ENCODE data around the gene SUPT3H. TPM values are rescaled to one million over a fixed set of nuclear protein-coding genes. Genes with fewer than 3 reads are reported as not detected.
A peak's percentile ranks its signal among the peaks of the same experiment; 100 is the strongest.

SUPT3H gene
- total and polyA plus RNA-seq, 2 donors = 9.4 to 12.5 TPM

DNA sequence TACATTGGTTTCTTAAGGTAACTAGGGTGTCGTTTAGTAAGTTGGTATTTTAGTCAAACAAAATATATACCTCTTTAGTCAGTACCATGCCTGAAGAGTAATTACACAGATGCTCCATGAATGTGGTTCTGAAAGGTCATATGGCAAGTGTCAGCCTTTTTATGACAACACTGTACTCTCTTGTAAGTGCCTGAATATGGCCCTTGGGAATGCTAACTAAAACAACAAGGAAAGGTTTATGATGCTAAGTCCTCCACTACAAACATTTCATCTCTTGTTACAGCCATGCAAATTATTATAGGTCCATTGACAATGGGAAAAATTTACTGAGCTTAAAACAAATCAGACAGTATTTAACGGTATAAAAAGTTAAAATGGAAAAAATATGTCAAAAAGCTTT, 39.0 kb upstream of the SUPT3H start:
- no peak for DNase-seq (ENCODE audit: extremely low spot score)
- Histone ChIP-seq H3K36me3 (ENCODE audit: insufficient read depth) (no peaks in the 10 kb centered on the region), H3K4me3 (ENCODE audit: low read depth, low read length) (no peak overlapping the region), H3K27ac (ENCODE audit: low read depth) (no peak overlapping the region), H3K4me1 (ENCODE audit: insufficient read depth) (no peaks in the 10 kb centered on the region)
- WGBS = 55% methylated on average over 2 of the region's 2 CpGs

GRCh38 chr6:45415788-45416518, 38.2 kb upstream of the SUPT3H start:
- no peak for DNase-seq (ENCODE audit: extremely low spot score)
- Histone ChIP-seq H3K36me3 (ENCODE audit: insufficient read depth) (no peaks in the 10 kb centered on the region), H3K4me3 (ENCODE audit: low read depth, low read length) (no peak overlapping the region), H3K27ac (ENCODE audit: low read depth) (no peak overlapping the region), H3K4me1 (ENCODE audit: insufficient read depth) (no peaks in the 10 kb centered on the region)
- WGBS = 74% methylated on average over 3 of the region's 3 CpGs

- H3K4me1 ChIP-seq (ENCODE audit: insufficient read depth) = no peaks in the 10 kb centered on the region
- WGBS = 31% methylated on average over 2 of the region's 2 CpGs
- H3K36me3 ChIP-seq (ENCODE audit: insufficient read depth) = no peaks in the 10 kb centered on the region
- no peak overlapping the region for H3K27ac ChIP-seq (ENCODE audit: low read depth)
- H3K4me3 ChIP-seq (ENCODE audit: low read depth, low read length) = no peak overlapping the region
- no peak for DNase-seq (ENCODE audit: extremely low spot score)
Measured at GRCh38 chr6:45415315-45415714, 37.6 kb upstream of the SUPT3H start.

- 78% methylated on average over 5 of the region's 5 CpGs for WGBS
- H3K4me1 ChIP-seq (ENCODE audit: insufficient read depth) = no peaks in the 10 kb centered on the region
- no peaks in the 10 kb centered on the region for H3K36me3 ChIP-seq (ENCODE audit: insufficient read depth)
Measured at GRCh38 chr6:45411959-45412358, 34.2 kb upstream of the SUPT3H start.

GRCh38 chr6:45400021-45400420, 22.3 kb upstream of the SUPT3H start:
- WGBS = 83% methylated on average over 2 of the region's 2 CpGs
- no peak overlapping the region for H3K4me3 ChIP-seq (ENCODE audit: low read depth, low read length)
- H3K36me3 ChIP-seq (ENCODE audit: insufficient read depth) = no peaks in the 10 kb centered on the region
- no peak for DNase-seq (ENCODE audit: extremely low spot score)
- H3K4me1 ChIP-seq (ENCODE audit: insufficient read depth) = no peaks in the 10 kb centered on the region
- no peak overlapping the region for H3K27ac ChIP-seq (ENCODE audit: low read depth)

More at GRCh38 chr6:45411959-45412358, 34.2 kb upstream of the SUPT3H start:
- no peak for DNase-seq (ENCODE audit: extremely low spot score)
- Histone ChIP-seq H3K4me3 (ENCODE audit: low read depth, low read length) (no peak overlapping the region), H3K27ac (ENCODE audit: low read depth) (no peak overlapping the region)

- DNase-seq (ENCODE audit: extremely low spot score) = no peak
- no peaks in the 10 kb centered on the region for H3K36me3 ChIP-seq (ENCODE audit: insufficient read depth)
- H3K4me1 ChIP-seq (ENCODE audit: insufficient read depth) = no peaks in the 10 kb centered on the region
- WGBS = 65% methylated on average over 2 of the region's 2 CpGs
- no peak overlapping the region for H3K4me3 ChIP-seq (ENCODE audit: low read depth, low read length)
- no peak overlapping the region for H3K27ac ChIP-seq (ENCODE audit: low read depth)
Measured at GRCh38 chr6:45398075-45398813, 20.5 kb upstream of the SUPT3H start.

DNA sequence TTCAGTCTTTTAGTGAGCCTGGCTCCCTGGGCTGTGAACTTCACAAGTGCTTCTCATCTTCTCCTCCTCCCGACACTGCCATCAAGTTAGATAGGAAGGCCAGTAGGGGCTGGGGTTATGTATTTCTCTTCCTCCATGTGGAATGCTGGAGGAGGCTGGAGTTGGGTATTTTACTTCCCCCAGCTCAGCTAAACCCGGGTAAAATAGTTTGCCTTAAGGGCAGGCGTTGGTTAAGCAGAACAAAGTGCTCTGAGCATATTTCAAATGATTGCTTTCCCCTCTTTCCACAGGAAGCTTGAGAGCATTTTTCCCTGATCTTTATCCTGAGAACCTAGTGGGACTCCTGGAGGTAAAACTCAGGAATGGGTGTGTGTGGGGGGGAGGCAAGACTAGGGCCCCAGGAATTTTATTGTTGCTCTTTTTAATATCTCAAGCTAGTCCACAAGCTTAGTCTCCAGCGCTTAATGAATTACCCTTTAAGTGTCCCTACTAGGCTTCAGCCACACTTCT, 16.9 kb upstream of the SUPT3H start:
- H3K27ac ChIP-seq (ENCODE audit: low read depth) = no peak overlapping the region
- 79% methylated on average over 4 of the region's 4 CpGs for WGBS
- no peaks in the 10 kb centered on the region for H3K4me1 ChIP-seq (ENCODE audit: insufficient read depth)
- H3K4me3 ChIP-seq (ENCODE audit: low read depth, low read length) = no peak overlapping the region
- no peaks in the 10 kb centered on the region for H3K36me3 ChIP-seq (ENCODE audit: insufficient read depth)
- no peak for DNase-seq (ENCODE audit: extremely low spot score)

- H3K36me3 ChIP-seq (ENCODE audit: insufficient read depth) = no peaks in the 10 kb centered on the region
- H3K4me1 ChIP-seq (ENCODE audit: insufficient read depth) = no peaks in the 10 kb centered on the region
- DNase-seq (ENCODE audit: extremely low spot score) = no peak
- H3K4me3 ChIP-seq (ENCODE audit: low read depth, low read length) = no peak overlapping the region
- WGBS = 39% methylated on average over 3 of the region's 3 CpGs
- H3K27ac ChIP-seq (ENCODE audit: low read depth) = no peak overlapping the region
Measured at GRCh38 chr6:45388328-45388727, 10.6 kb upstream of the SUPT3H start.

DNA sequence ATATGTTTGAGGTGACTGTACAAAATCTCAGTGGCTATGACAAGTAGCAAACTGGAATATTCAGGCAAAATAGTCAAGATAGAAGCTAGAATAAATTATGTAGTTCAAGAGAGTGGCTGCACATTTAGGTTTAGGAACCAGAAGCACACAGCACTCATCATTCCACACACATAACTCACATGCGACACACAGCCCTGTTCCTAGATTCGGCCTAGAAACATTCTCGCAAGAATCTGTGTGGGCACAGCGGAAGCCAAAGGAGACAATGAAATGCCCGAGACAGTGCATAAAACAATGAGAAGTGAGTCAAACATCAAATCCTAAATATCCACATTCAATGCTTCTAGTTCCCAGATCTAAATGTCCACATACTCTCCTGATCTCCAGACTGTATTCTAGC, 9.5 kb upstream of the SUPT3H start:
- Histone ChIP-seq H3K27ac (ENCODE audit: low read depth) (no peak overlapping the region), H3K36me3 (ENCODE audit: insufficient read depth) (no peaks in the 10 kb centered on the region), H3K4me3 (ENCODE audit: low read depth, low read length) (no peak overlapping the region), H3K4me1 (ENCODE audit: insufficient read depth) (no peaks in the 10 kb centered on the region)
- no peak for DNase-seq (ENCODE audit: extremely low spot score)
- 96% methylated on average over 5 of the region's 5 CpGs for WGBS

GRCh38 chr6:45386501-45386900, 8.8 kb upstream of the SUPT3H start:
- Histone ChIP-seq H3K4me1 (ENCODE audit: insufficient read depth) (no peaks in the 10 kb centered on the region), H3K36me3 (ENCODE audit: insufficient read depth) (no peaks in the 10 kb centered on the region), H3K27ac (ENCODE audit: low read depth) (no peak overlapping the region), H3K4me3 (ENCODE audit: low read depth, low read length) (no peak overlapping the region)
- 84% methylated on average over 3 of the region's 3 CpGs for WGBS
- no peak for DNase-seq (ENCODE audit: extremely low spot score)

GRCh38 chr6:45382391-45382790, 4.7 kb upstream of the SUPT3H start:
- no peak for DNase-seq (ENCODE audit: extremely low spot score)
- Histone ChIP-seq H3K36me3 (ENCODE audit: insufficient read depth) (no peaks in the 10 kb centered on the region), H3K4me3 (ENCODE audit: low read depth, low read length) (no peak overlapping the region), H3K27ac (ENCODE audit: low read depth) (no peak overlapping the region), H3K4me1 (ENCODE audit: insufficient read depth) (no peaks in the 10 kb centered on the region)
- 90% methylated on average over 2 of the region's 2 CpGs for WGBS

- peak overlapping the region; percentile 87 for H3K27ac ChIP-seq (ENCODE audit: low read depth)
- no peaks in the 10 kb centered on the region for H3K36me3 ChIP-seq (ENCODE audit: insufficient read depth)
- no peaks in the 10 kb centered on the region for H3K4me1 ChIP-seq (ENCODE audit: insufficient read depth)
- peak overlapping the region; percentile 83 for H3K4me3 ChIP-seq (ENCODE audit: low read depth, low read length)
- WGBS = 1% methylated on average over 21 of the region's 21 CpGs
- peak; percentile 6 for DNase-seq (ENCODE audit: extremely low spot score)
Measured at GRCh38 chr6:45378334-45378926, 696 bp upstream of the SUPT3H start.

GRCh38 chr6:45377043-45377553, 636 bp downstream of the SUPT3H start:
- peak overlapping the region; percentile 83 for H3K4me3 ChIP-seq (ENCODE audit: low read depth, low read length)
- DNase-seq (ENCODE audit: extremely low spot score) = no peak
- no peaks in the 10 kb centered on the region for H3K36me3 ChIP-seq (ENCODE audit: insufficient read depth)
- peak overlapping the region; percentile 87 for H3K27ac ChIP-seq (ENCODE audit: low read depth)
- no peaks in the 10 kb centered on the region for H3K4me1 ChIP-seq (ENCODE audit: insufficient read depth)
- 1% methylated on average over 21 of the region's 21 CpGs for WGBS
